Esophagus squamous epithelium (tissue), 4 donors: Measurements from ENCODE around the gene PGM5.

Experiments used
- POLR2A ChIP-seq, 4 donors: fragments of 450-650 bp; IDR thresholded peaks; one replicate each; pipeline ENCODE4 v1.6.1; 2017; ENCODE audit warnings: antibody characterized with exemption in 4 of 4, mild to moderate bottlenecking in 4 of 4, moderate library complexity in 3 of 4
- TF ChIP-seq, protein P1 (sequence below), 6 experiments: fragments of 450-650 bp in 4 of 6; fragments of 200-600 bp in 2 of 6; sonication (generic) in 2 of 6; IDR thresholded peaks; one replicate each; pipeline ENCODE4 v1.5.1; 2016 to 2019; ENCODE audit warnings: antibody characterized with exemption in 6 of 6, mild to moderate bottlenecking in 4 of 6, moderate library complexity in 4 of 6

DNA sequence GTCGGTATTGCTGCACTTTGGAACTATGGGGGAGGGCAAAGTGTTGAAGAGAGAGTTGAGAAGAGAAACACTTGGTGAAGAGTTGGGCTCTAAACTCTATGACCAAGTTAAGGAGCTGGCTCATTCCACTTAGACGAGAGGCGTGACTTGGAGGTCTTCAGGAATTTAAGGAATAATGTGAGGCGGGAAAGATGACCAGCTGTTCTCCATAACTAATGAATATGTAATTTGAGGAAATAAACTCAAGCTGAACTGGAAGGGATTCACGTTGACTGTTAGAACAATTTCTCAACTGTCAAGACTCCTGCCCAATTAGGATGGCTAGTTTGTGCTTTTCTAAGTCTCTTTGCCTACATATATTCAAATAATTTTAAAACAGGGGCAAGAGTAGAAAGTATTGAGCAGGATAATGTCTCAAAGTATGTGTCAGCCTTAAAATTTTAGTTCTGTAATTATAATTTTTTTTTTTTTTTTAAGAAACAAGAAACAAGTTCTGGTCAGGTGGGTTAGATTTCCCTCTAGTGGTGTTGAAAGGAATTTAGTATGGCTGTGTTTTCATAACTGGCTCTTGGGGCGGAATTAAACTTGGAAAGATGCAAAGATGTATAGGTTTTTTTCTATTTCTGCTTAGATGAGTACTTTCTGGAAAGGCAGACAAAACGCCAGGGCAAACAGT, 150.9 kb downstream of the PGM5 start:
- TF ChIP-seq, protein P1, sequence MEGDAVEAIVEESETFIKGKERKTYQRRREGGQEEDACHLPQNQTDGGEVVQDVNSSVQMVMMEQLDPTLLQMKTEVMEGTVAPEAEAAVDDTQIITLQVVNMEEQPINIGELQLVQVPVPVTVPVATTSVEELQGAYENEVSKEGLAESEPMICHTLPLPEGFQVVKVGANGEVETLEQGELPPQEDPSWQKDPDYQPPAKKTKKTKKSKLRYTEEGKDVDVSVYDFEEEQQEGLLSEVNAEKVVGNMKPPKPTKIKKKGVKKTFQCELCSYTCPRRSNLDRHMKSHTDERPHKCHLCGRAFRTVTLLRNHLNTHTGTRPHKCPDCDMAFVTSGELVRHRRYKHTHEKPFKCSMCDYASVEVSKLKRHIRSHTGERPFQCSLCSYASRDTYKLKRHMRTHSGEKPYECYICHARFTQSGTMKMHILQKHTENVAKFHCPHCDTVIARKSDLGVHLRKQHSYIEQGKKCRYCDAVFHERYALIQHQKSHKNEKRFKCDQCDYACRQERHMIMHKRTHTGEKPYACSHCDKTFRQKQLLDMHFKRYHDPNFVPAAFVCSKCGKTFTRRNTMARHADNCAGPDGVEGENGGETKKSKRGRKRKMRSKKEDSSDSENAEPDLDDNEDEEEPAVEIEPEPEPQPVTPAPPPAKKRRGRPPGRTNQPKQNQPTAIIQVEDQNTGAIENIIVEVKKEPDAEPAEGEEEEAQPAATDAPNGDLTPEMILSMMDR (IDR thresholded peaks at IDR 0.05) = peak in 4 of 6 experiments; percentile 55 to 70 (median 58)
- TF ChIP-seq POLR2A (IDR thresholded peaks at IDR 0.05) = no peak
